ENCODE data around the gene NLRP1.
"Not testable (repeated sequence)": the region's sequence is repeated elsewhere in the genome, so short reads cannot be mapped to it uniquely, and the experiment has no call there.

Gene NLRP1

DNA sequence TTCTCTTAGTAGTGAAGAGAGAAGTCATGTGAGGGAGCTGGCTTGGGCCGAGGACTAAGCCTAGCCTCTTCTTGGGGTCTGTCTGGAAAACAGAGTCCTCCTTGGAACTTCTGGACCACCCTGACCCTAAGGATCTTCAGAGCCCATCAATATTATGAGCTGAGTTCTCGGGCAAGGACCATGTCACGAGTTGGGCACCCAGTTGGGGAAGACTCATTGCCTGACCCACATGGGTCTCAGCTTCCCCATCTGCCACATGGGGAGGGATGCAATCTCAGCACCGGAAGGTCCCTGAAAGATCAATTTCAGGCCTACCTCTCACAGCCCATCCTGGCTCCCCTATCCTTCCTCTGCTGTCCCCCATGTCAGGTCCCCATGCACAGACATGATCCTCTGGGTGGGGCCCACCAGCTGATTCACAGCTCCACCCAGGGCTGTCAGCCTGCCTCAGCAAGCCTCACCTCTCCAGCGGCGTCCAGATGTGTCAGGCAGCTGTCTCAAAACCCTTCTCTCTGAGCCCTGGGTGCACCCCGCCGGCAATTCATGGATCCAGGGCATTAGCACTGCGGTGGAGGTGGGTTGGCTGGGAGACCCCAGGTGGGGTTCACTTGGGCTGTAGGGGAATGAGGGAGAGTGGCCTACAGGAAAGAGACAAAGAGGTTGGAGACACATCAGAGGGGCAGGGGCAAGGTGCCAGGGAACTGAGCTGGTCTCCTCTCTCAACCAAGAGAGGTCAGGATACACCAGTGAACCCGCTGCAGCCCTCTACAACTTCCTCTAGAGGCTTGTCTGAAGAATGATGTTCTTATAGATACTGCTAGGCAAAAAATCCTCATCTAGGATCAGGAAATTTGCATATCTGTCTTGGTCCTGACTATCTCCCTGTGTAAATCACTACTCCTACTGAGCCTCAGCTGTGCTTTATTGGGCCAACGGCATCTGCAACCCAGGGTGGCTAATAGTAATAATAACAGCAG is 1.8 kb downstream of the NLRP1 start:
- peak overlapping the region; percentile 90 for H3K4me3 ChIP-seq (ENCODE audit: low read length)
- DNase-seq (ENCODE audit: low read depth): no peak
- TF ChIP-seq, protein P1, sequence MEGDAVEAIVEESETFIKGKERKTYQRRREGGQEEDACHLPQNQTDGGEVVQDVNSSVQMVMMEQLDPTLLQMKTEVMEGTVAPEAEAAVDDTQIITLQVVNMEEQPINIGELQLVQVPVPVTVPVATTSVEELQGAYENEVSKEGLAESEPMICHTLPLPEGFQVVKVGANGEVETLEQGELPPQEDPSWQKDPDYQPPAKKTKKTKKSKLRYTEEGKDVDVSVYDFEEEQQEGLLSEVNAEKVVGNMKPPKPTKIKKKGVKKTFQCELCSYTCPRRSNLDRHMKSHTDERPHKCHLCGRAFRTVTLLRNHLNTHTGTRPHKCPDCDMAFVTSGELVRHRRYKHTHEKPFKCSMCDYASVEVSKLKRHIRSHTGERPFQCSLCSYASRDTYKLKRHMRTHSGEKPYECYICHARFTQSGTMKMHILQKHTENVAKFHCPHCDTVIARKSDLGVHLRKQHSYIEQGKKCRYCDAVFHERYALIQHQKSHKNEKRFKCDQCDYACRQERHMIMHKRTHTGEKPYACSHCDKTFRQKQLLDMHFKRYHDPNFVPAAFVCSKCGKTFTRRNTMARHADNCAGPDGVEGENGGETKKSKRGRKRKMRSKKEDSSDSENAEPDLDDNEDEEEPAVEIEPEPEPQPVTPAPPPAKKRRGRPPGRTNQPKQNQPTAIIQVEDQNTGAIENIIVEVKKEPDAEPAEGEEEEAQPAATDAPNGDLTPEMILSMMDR (conservative IDR thresholded peaks at IDR 0.05; ENCODE audit: low read length): no peak

DNA sequence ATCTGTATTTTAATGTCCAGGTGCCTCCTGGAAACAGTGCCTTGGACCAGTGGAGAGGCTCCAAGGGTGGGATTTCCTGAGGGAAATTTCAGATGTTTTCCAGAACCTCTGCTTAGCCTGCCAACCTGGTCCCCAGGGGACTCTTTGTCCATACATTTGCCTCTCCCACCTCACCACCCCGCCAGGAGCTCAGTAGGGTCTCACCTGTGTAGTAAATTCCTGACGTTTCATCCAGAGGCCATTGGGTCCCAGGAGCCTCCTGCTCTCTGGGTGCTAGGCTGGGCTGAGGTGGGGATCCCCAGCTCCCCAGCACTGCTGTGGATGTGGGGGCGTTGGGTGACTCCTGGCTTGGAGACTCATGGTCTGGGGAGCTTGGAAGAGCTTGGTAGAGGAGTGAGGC is 2.7 kb downstream of the NLRP1 start:
- no peak for DNase-seq (ENCODE audit: low read depth)
- no peak overlapping the region for H3K4me3 ChIP-seq (ENCODE audit: low read length)
- TF ChIP-seq, protein P1 (conservative IDR thresholded peaks at IDR 0.05; ENCODE audit: low read length): no peak

DNA sequence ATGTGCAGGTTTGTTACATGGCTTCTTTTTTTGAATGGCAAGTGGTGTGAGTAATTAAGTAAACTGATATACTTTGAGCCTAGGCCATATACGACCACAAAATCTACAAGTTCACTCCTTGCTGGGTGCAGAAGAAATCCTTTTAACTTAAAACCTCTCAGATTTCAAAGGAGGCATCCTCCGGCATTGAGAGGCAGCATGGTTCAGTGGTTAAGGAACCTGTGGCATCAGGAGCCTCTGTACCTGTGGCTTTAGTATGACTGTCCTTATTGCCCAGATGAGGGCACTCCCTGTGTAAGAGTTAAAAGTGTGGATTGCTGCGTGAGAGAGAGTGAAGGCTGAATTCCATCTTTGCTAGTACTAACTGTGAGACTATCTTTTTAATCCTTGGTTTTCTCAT is 3.3 kb downstream of the NLRP1 start:
- DNase-seq (ENCODE audit: low read depth): no peak
- TF ChIP-seq, protein P1 (conservative IDR thresholded peaks at IDR 0.05; ENCODE audit: low read length): no peak
- H3K4me3 ChIP-seq (ENCODE audit: low read length): no peak overlapping the region

GRCh38 chr17:5580367-5580766 is 3.9 kb downstream of the NLRP1 start:
- TF ChIP-seq, protein P1 (conservative IDR thresholded peaks at IDR 0.05; ENCODE audit: low read length): no peak
- peak; percentile 73 for DNase-seq (ENCODE audit: low read depth)

GRCh38 chr17:5578768-5579167 is 5.5 kb downstream of the NLRP1 start:
- not testable (repeated sequence) for H3K4me3 ChIP-seq (ENCODE audit: low read length); DNase-seq (ENCODE audit: low read depth)

More at GRCh38 chr17:5580367-5580766, 3.9 kb downstream of the NLRP1 start:
- no peak overlapping the region for H3K4me3 ChIP-seq (ENCODE audit: low read length)

- H3K4me3 ChIP-seq (ENCODE audit: low read length); DNase-seq (ENCODE audit: low read depth): not testable (repeated sequence)
Observed at GRCh38 chr17:5573017-5573416, 11.3 kb downstream of the NLRP1 start.

DNA sequence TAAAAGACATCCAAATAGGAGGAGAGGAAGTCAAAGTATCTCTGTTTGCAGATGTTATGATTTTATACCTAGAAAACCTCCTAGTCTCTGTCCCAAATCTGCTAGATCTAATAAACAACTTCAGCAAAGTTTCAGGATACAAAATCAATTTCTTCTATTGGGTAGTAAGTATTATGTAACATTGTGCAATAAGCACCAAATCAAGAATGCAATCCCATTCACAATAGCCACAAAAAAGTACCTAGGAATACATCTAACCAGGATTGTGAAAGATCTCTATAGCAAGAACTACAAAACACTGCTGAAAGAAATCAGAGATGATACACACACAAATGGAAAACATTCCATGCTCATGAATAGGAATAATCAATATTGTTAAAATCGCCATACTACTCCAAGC is 13.0 kb downstream of the NLRP1 start:
- TF ChIP-seq, protein P1 (conservative IDR thresholded peaks at IDR 0.05; ENCODE audit: low read length): no peak
- peak; percentile 50 for DNase-seq (ENCODE audit: low read depth)
- no peak overlapping the region for H3K4me3 ChIP-seq (ENCODE audit: low read length)

- H3K4me3 ChIP-seq (ENCODE audit: low read length): no peak overlapping the region
- TF ChIP-seq, protein P1 (conservative IDR thresholded peaks at IDR 0.05; ENCODE audit: low read length): no peak
- no peak for DNase-seq (ENCODE audit: low read depth)
Observed at GRCh38 chr17:5565808-5566207, 18.5 kb downstream of the NLRP1 start.

Data from AG10803 (cell line).